Spleen (tissue), 11 donors: ENCODE data around the gene TNFAIP1. TPM values are rescaled to one million over a fixed set of nuclear protein-coding genes. Genes with fewer than 3 reads are reported as not detected.

ENCODE experiments used
- DNase-seq: peaks from one replicate; pipeline ENCODE4 v3.0.0-alpha.2; 2020
- H3K27ac ChIP-seq, 8 donors: fragments of 200-600 bp; sonication (generic) in 7 of 8; 1 replicate in 4 of 8; 2 replicates in 4 of 8; pipeline versions ENCODE4 v1.5.0 to v1.8.0; 2016 to 2021; ENCODE audit warnings: inconsistent platforms in 4 of 8, mild to moderate bottlenecking in 4 of 8, moderate library complexity in 1 of 8
- H3K27me3 ChIP-seq, 7 donors: fragments of 200-600 bp; sonication (generic) in 6 of 7; replicated peaks in 1 of 7; 1 replicate in 4 of 7; 2 replicates in 3 of 7; pipeline versions ENCODE4 v1.5.0 to v1.8.0; 2016 to 2021; ENCODE audit warnings: inconsistent platforms in 3 of 7, mild to moderate bottlenecking in 1 of 7
- H3K36me3 ChIP-seq, 6 donors: fragments of 200-600 bp; sonication (generic) in 5 of 6; 1 replicate in 4 of 6; 2 replicates in 2 of 6; pipeline versions ENCODE4 v1.5.0 to v1.8.0; 2016 to 2021; ENCODE audit warnings: inconsistent platforms in 2 of 6
- H3K4me1 ChIP-seq, 6 donors: fragments of 200-600 bp; sonication (generic) in 5 of 6; 1 replicate in 3 of 6; 2 replicates in 3 of 6; pipeline versions ENCODE4 v1.5.0 to v1.8.0; 2016 to 2021; ENCODE audit warnings: inconsistent platforms in 3 of 6
- H3K4me3 ChIP-seq, 8 donors: fragments of 200-600 bp; sonication (generic) in 7 of 8; 1 replicate in 4 of 8; 2 replicates in 4 of 8; pipeline versions ENCODE4 v1.5.0 to v1.8.0; 2016 to 2021; ENCODE audit warnings: inconsistent platforms in 4 of 8, mild to moderate bottlenecking in 4 of 8, moderate library complexity in 2 of 8
- H3K9me3 ChIP-seq, 8 donors: fragments of 200-600 bp; sonication (generic) in 7 of 8; 1 replicate in 4 of 8; 2 replicates in 4 of 8; pipeline versions ENCODE4 v1.5.0 to v1.8.0; 2016 to 2021; ENCODE audit warnings: inconsistent platforms in 4 of 8
- CTCF ChIP-seq, 11 experiments: fragments of 200-600 bp in 7 of 11; fragments of 450-650 bp in 4 of 11; sonication (generic) in 4 of 11; IDR thresholded peaks in 8 of 11; conservative IDR thresholded peaks in 3 of 11; 1 replicate in 7 of 11; 2 replicates in 4 of 11; pipeline versions ENCODE4 v1.4.0 to v1.8.0; 2016 to 2021; ENCODE audit warnings: antibody characterized with exemption in 11 of 11, inconsistent platforms in 4 of 11, mild to moderate bottlenecking in 1 of 11
- POLR2A ChIP-seq, 3 donors: fragments of 450-650 bp; IDR thresholded peaks; one replicate each; pipeline ENCODE4 v1.5.1; 2017; ENCODE audit warnings: antibody characterized with exemption in 3 of 3, mild to moderate bottlenecking in 1 of 3
- POLR2AphosphoS5 ChIP-seq, 3 donors: sonication (generic); formaldehyde crosslinking; IDR thresholded peaks; one replicate each; pipeline ENCODE4 v1.5.1; 2017; ENCODE audit warnings: antibody characterized with exemption in 3 of 3
- WGBS, 5 donors: extraction: QIAGEN DNeasy Blood & Tissue Kit in 3 of 5; methylation state at CpG; one replicate each; pipeline versions ENCODE4 v1.1.5 to v1.1.7; 2013 to 2018; 5-methylcytosine and 5-hydroxymethylcytosine counted together
- intact Hi-C: fragments of 100-400 bp; cut with DNase I; formaldehyde crosslinking; loops from one replicate; pipeline ENCODE4 v1.15.0; 2023; ENCODE audit warnings: low total_unique reads
- polyA plus RNA-seq, 3 donors: library from polyadenylated mRNA; stranded (reverse); fragments of 200-250 nt; gene quantifications; one replicate each; pipeline ENCODE4 v1.2.1, GENCODE V29; 2013
- total RNA-seq, 7 donors: library from RNA; depleted of rRNA in 3 of 7; stranded (reverse); fragments of >200 nt in 3 of 7; fragmentation: NEBNext Ultra II Directional in 4 of 7; extraction: Animal tissue kit (Norgen Biotek cat#: 25700) in 4 of 7; gene quantifications; one replicate each; pipeline versions ENCODE4 v1.1.0 to v1.2.1, GENCODE V29; 2016 to 2021
- donor health status: healthy with polysubstance abuse.
- donor health status: DM: no; HTN: no; CAD: no; lungs with moderate emphysema.
- donor health status: DM: no; HTN: no; CAD: no.
- donor health status: Bipolar disorder and iron deficiency.
- donor health status: healthy.
- donor health status: DM: no; HTN: no; CAD: no.
- donor health status: DM: yes; HTN: yes; CAD: no.

Gene TNFAIP1
- total and polyA plus RNA-seq, 10 donors = 15.2 to 154 (median 91.5) TPM

GRCh38 chr17:28341516-28341915 lies 6.0 kb downstream of the TNFAIP1 start:
- WGBS, 5 donors = 91 to 96% (median 94%) methylated on average over 11 of the region's 11 CpGs
- no peaks in the 10 kb centered on the region for H3K27me3 ChIP-seq
- no peaks in the 10 kb centered on the region for H3K9me3 ChIP-seq
- intact Hi-C loops = no loop called here
- no peak for DNase-seq
- H3K27ac ChIP-seq = peak overlapping the region in 7 of 8 donors; percentile 49 to 98 (median 84)
- TF ChIP-seq CTCF (IDR thresholded peaks at IDR 0.05 in 8 of 11, conservative IDR thresholded peaks at IDR 0.05 in 3 of 11) = no peak
- no peak for TF ChIP-seq POLR2A (IDR thresholded peaks at IDR 0.05)
- TF ChIP-seq POLR2AphosphoS5 (IDR thresholded peaks at IDR 0.05) = peak in 1 of 3 donors; percentile 0
- peaks cover 11 to 80% (median 69%) of the 10 kb centered on the region in 6 donors for H3K36me3 ChIP-seq
- H3K4me1 ChIP-seq = peaks cover 3 to 100% (median 66%) of the 10 kb centered on the region in 6 donors
- no peak overlapping the region for H3K4me3 ChIP-seq

GRCh38 chr17:28342313-28342712 lies 6.8 kb downstream of the TNFAIP1 start:
- Histone ChIP-seq H3K4me1 (peaks cover 0 to 98% (median 61%) of the 10 kb centered on the region in 6 donors), H3K27ac (peak overlapping the region in 7 of 8 donors; percentile 49 to 98 (median 84)), H3K36me3 (peaks cover 11 to 88% (median 74%) of the 10 kb centered on the region in 6 donors), H3K27me3 (no peaks in the 10 kb centered on the region), H3K4me3 (no peak overlapping the region), H3K9me3 (no peaks in the 10 kb centered on the region)
- WGBS, 5 donors = 74 to 91% (median 85%) methylated on average over 14 of the region's 14 CpGs
- TF ChIP-seq CTCF (IDR thresholded peaks at IDR 0.05 in 8 of 11, conservative IDR thresholded peaks at IDR 0.05 in 3 of 11) (no peak), POLR2AphosphoS5 (IDR thresholded peaks at IDR 0.05) (peak; percentile 73 to 82 (median 74))
- DNase-seq = no peak
- intact Hi-C loops = no loop called here

- intact Hi-C loops = no loop called here
- 66 to 75% (median 69%) methylated on average over 9 to 10 of the region's 10 CpGs for WGBS, 5 donors
- Histone ChIP-seq H3K27me3 (no peaks in the 10 kb centered on the region), H3K36me3 (peaks cover 11 to 99% (median 86%) of the 10 kb centered on the region in 6 donors), H3K9me3 (no peaks in the 10 kb centered on the region), H3K27ac (peak overlapping the region; percentile 35 to 98 (median 82)), H3K4me1 (peaks cover 0 to 98% (median 56%) of the 10 kb centered on the region in 6 donors), H3K4me3 (no peak overlapping the region)
- no peak for DNase-seq
- TF ChIP-seq POLR2A (IDR thresholded peaks at IDR 0.05) (no peak), POLR2AphosphoS5 (IDR thresholded peaks at IDR 0.05) (peak in 1 of 3 donors; percentile 26), CTCF (IDR thresholded peaks at IDR 0.05 in 8 of 11, conservative IDR thresholded peaks at IDR 0.05 in 3 of 11) (no peak)
Observed at GRCh38 chr17:28343491-28343932, 8.0 kb downstream of the TNFAIP1 start.

GRCh38 chr17:28344011-28344410 lies 8.4 kb downstream of the TNFAIP1 start:
- WGBS, 5 donors = 79 to 97% (median 87%) methylated on average over 5 to 9 of the region's 9 CpGs
- TF ChIP-seq POLR2A (IDR thresholded peaks at IDR 0.05) (no peak), CTCF (IDR thresholded peaks at IDR 0.05 in 8 of 11, conservative IDR thresholded peaks at IDR 0.05 in 3 of 11) (no peak), POLR2AphosphoS5 (IDR thresholded peaks at IDR 0.05) (no peak)
- intact Hi-C loops = no loop called here
- H3K4me3 ChIP-seq = no peak overlapping the region
- no peak for DNase-seq
- peak overlapping the region; percentile 32 to 98 (median 82) for H3K27ac ChIP-seq
- peaks cover 11 to 100% (median 91%) of the 10 kb centered on the region in 6 donors for H3K36me3 ChIP-seq
- peaks cover 0 to 98% (median 56%) of the 10 kb centered on the region in 6 donors for H3K4me1 ChIP-seq
- H3K9me3 ChIP-seq = no peaks in the 10 kb centered on the region
- no peaks in the 10 kb centered on the region for H3K27me3 ChIP-seq
